ENCODE measurements around the gene HDAC3. TPM values are rescaled to one million over a fixed set of nuclear protein-coding genes. Genes with fewer than 3 reads are reported as not detected.

Gene HDAC3
- total RNA-seq, 1 experiment from 2014 or later, result 66.8 TPM

DNA sequence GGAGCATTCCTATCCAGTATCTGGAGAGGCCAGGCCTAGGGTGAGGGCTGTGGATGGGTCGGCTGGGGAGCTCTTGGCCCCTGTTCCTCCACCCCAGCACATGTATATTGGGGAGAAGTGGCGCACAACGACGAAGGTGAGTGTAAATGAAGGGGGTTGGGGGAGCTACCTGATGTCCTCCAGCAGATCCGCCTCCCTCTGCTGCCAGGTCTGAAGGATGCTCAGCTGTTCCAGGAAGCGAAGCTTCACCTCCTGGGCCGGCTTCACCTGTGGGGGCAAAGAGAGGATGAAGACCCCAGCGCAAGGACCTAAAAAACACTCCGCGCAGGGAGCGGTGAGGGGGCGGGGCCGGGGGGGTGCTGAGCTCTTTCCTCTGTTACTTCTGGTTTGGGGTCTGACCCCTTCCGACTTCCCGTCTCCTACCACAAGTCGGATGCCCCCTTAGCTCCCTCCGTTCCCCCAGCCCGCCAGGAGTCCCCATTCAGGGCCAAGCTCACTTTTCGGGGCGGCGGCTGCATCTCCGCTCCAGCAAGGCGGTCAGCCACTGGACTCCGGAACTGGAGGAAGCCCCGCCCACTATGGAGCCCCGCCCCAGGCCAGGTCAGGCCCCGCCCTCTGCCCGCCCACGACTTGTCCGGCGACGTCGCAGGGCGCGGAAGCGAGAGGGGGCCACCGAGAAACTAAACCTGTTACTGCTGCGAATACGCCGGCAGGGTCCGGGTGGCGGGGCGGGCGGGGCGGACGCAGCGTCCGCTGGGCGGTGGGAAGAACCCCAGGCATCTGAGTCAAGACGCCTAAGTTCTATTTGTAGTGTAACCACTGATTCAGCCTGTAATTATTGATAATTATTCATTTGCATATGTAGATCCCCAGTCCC is 14.4 kb upstream of the HDAC3 start, which contains the start of gene FCHSD1:
Gene FCHSD1, minus strand, starts transcription at position 568 of the 877 bp plus-strand sequence. Its CDS starts 50 bp downstream, at position 518.
- Histone ChIP-seq H4K20me1 (ENCODE audit: low read length) (no peaks in the 10 kb centered on the region), H3K9me3 (ENCODE audit: low read length) (no peaks in the 10 kb centered on the region), H3K4me3 (ENCODE audit: low read length) (peak within 1 kb of the TSS; percentile 72), H3K4me2 (ENCODE audit: low read length) (peak within 1 kb of the TSS; percentile 78), H3K9me2 (replicated peaks; ENCODE audit: low read length) (no peaks in the 10 kb centered on the region), H3K27ac (ENCODE audit: low read length) (no peak within 1 kb of the TSS), H3K36me3 (ENCODE audit: low read depth, low read length) (no peaks in the 10 kb centered on the region), H2AFZ (ENCODE audit: low read length) (peak within 1 kb of the TSS; percentile 62; the same call in 1 of the 2 replicates), H3K27me3 (ENCODE audit: low read length) (no peaks in the 10 kb centered on the region), H3K4me1 (ENCODE audit: insufficient read depth, low read length) (peaks cover 20% of the 10 kb centered on the region; the same call in 1 of the 2 replicates), H3K79me2 (ENCODE audit: low read length) (no peaks in the 10 kb centered on the region), H3F3A (ENCODE audit: low read length, unreplicated experiment) (no peaks in the 10 kb centered on the region), H3K9ac (ENCODE audit: low read length) (peak within 1 kb of the TSS; percentile 33)
- CTCF ChIA-PET, result interaction anchor here (0.8 to 1.2 kb wide), 2 partner anchors 18 to 59 kb away, joined by 4 to 5 read pairs; no protein-coding TSS in a partner anchor
- POLR2A ChIA-PET (ENCODE audit: unreplicated experiment), result interaction anchor here (0.6 kb wide), 1 partner anchor 14 kb away, joined by 4 read pairs; the partner anchor contains the start of genes HDAC3 and RELL2
- peak; percentile 70 for DNase-seq
- intact Hi-C loops (cut with micrococcal nuclease), result no loop called here
- TSS peak; percentile 61 for BruUV-seq (replicated peaks)
- TF ChIP-seq EZH2 (IDR thresholded peaks at IDR 0.05; ENCODE audit: low read length, unreplicated experiment), result no peak
- TF ChIP-seq EZH2phosphoT487 (IDR thresholded peaks at IDR 0.05; ENCODE audit: borderline replicate concordance, low read length), result no peak
- TF ChIP-seq, protein P1, sequence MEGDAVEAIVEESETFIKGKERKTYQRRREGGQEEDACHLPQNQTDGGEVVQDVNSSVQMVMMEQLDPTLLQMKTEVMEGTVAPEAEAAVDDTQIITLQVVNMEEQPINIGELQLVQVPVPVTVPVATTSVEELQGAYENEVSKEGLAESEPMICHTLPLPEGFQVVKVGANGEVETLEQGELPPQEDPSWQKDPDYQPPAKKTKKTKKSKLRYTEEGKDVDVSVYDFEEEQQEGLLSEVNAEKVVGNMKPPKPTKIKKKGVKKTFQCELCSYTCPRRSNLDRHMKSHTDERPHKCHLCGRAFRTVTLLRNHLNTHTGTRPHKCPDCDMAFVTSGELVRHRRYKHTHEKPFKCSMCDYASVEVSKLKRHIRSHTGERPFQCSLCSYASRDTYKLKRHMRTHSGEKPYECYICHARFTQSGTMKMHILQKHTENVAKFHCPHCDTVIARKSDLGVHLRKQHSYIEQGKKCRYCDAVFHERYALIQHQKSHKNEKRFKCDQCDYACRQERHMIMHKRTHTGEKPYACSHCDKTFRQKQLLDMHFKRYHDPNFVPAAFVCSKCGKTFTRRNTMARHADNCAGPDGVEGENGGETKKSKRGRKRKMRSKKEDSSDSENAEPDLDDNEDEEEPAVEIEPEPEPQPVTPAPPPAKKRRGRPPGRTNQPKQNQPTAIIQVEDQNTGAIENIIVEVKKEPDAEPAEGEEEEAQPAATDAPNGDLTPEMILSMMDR (conservative IDR thresholded peaks at IDR 0.05; ENCODE audit: low read depth, low read length), result no peak
- peak; percentile 93 for ATAC-seq

DNA sequence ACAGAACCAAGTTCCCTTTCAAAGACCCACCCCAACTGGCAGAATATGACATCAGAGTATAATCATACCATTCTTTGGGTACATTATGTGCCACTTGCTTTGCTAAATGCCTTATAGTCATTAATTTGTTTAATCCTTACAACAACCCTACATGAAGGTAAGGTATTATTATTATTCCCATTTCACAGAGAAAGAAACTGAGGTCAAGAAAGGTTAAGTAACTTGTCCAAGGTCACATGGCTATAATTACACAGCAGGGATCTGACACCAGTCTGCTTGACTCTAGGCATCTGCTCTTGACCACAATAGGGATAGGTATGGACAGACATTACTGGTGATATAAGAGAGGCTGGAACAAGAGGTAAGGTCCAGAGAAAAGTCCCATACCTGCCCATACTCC is 13.3 kb upstream of the HDAC3 start:
- no peak for ATAC-seq
- Histone ChIP-seq H3K27me3 (ENCODE audit: low read length) (no peaks in the 10 kb centered on the region), H3K9me2 (replicated peaks; ENCODE audit: low read length) (no peaks in the 10 kb centered on the region), H3K79me2 (ENCODE audit: low read length) (no peaks in the 10 kb centered on the region), H3K36me3 (ENCODE audit: low read depth, low read length) (no peaks in the 10 kb centered on the region), H4K20me1 (ENCODE audit: low read length) (no peaks in the 10 kb centered on the region), H3F3A (ENCODE audit: low read length, unreplicated experiment) (no peaks in the 10 kb centered on the region), H3K9ac (ENCODE audit: low read length) (no peak overlapping the region), H3K4me2 (ENCODE audit: low read length) (no peak overlapping the region), H3K4me1 (ENCODE audit: insufficient read depth, low read length) (peaks cover 20% of the 10 kb centered on the region; the same call in 1 of the 2 replicates), H3K9me3 (ENCODE audit: low read length) (no peaks in the 10 kb centered on the region), H3K27ac (ENCODE audit: low read length) (no peak overlapping the region), H3K4me3 (ENCODE audit: low read length) (no peak overlapping the region), H2AFZ (ENCODE audit: low read length) (no peak overlapping the region)
- intact Hi-C loops (cut with micrococcal nuclease), result no loop called here
- ChIA-PET POLR2A (ENCODE audit: unreplicated experiment) (no interaction called here), CTCF (no interaction called here)
- no TSS peak for BruUV-seq (replicated peaks)
- DNase-seq, result no peak
- no peak for TF ChIP-seq EZH2phosphoT487 (IDR thresholded peaks at IDR 0.05; ENCODE audit: borderline replicate concordance, low read length)
- TF ChIP-seq, protein P1 (conservative IDR thresholded peaks at IDR 0.05; ENCODE audit: low read depth, low read length), result no peak
- no peak for TF ChIP-seq EZH2 (IDR thresholded peaks at IDR 0.05; ENCODE audit: low read length, unreplicated experiment)

Data from PC-3 (cell line).